Astrocyte (in vitro differentiated cells and primary cell): Measurements from ENCODE around the gene MGAT5. TPM values are rescaled to one million over a fixed set of nuclear protein-coding genes. Genes with fewer than 3 reads are reported as not detected.

Experiments
- DNase-seq: peaks from one replicate; pipeline ENCODE4 v3.0.0-alpha.2; 2010; ENCODE audit warnings: low read depth
- FAIRE-seq: peaks from 2 replicates; lab custom pipeline; 2011; peaks lifted over from hg19 to GRCh38; lab: Jason Lieb, UNC
- H2AFZ ChIP-seq: 2 replicates; pipeline ENCODE4 v1.6.0; 2012; ENCODE audit warnings: low read depth, low read length, inconsistent platforms
- H3K27ac ChIP-seq: 2 replicates; pipeline ENCODE4 v1.5.1; 2011; ENCODE audit warnings: low read depth, low read length, inconsistent platforms
- H3K27me3 ChIP-seq: 2 replicates; pipeline ENCODE4 v1.6.0; 2011; ENCODE audit warnings: low read length, inconsistent platforms; ENCODE audit not compliant: insufficient read depth
- H3K36me3 ChIP-seq: 2 replicates; pipeline ENCODE4 v1.5.1; 2011; ENCODE audit warnings: low read length, inconsistent platforms; ENCODE audit not compliant: insufficient read depth
- H3K4me1 ChIP-seq: 2 replicates; pipeline ENCODE4 v1.5.1; 2011; ENCODE audit warnings: low read length, inconsistent platforms; ENCODE audit not compliant: insufficient read depth
- H3K4me2 ChIP-seq: 2 replicates; pipeline ENCODE4 v1.6.0; 2012; ENCODE audit warnings: low read length, inconsistent platforms
- H3K4me3 ChIP-seq: 2 replicates; pipeline ENCODE4 v1.5.1; 2011; ENCODE audit warnings: low read depth, mild to moderate bottlenecking, low read length, inconsistent platforms; ENCODE audit not compliant: insufficient read depth
- H3K79me2 ChIP-seq: 2 replicates; pipeline ENCODE4 v1.6.0; 2012; ENCODE audit warnings: mild to moderate bottlenecking, low read length, inconsistent platforms; ENCODE audit not compliant: insufficient read depth
- H3K9ac ChIP-seq: 2 replicates; pipeline ENCODE4 v1.6.0; 2012; ENCODE audit warnings: mild to moderate bottlenecking, low read length, inconsistent platforms
- H3K9me3 ChIP-seq: 2 replicates; pipeline ENCODE4 v1.5.1; 2012; ENCODE audit warnings: low read depth, mild to moderate bottlenecking, low read length, inconsistent platforms; ENCODE audit not compliant: insufficient read depth
- H4K20me1 ChIP-seq: 2 replicates; pipeline ENCODE4 v1.6.0; 2012; ENCODE audit warnings: low read length, inconsistent platforms; ENCODE audit not compliant: insufficient read depth
- H3K27ac Mint-ChIP-seq: one replicate; pipeline ENCODE4 v1.8.0; 2021; ENCODE audit warnings: mild to moderate bottlenecking, mixed read lengths; ENCODE audit not compliant: unreplicated experiment
- H3K27me3 Mint-ChIP-seq: one replicate; pipeline ENCODE4 v1.8.0; 2021; ENCODE audit warnings: low read depth, mixed read lengths; ENCODE audit not compliant: unreplicated experiment
- H3K36me3 Mint-ChIP-seq: one replicate; pipeline ENCODE4 v1.8.0; 2021; ENCODE audit warnings: low read depth, mixed read lengths; ENCODE audit not compliant: unreplicated experiment
- H3K4me1 Mint-ChIP-seq: one replicate; pipeline ENCODE4 v1.8.0; 2021; ENCODE audit warnings: low read depth, mixed read lengths; ENCODE audit not compliant: unreplicated experiment
- H3K4me3 Mint-ChIP-seq: one replicate; pipeline ENCODE4 v1.8.0; 2021; ENCODE audit warnings: mild to moderate bottlenecking, moderate library complexity, mixed read lengths; ENCODE audit not compliant: unreplicated experiment
- H3K9me3 Mint-ChIP-seq: one replicate; pipeline ENCODE4 v1.8.0; 2021; ENCODE audit warnings: mild to moderate bottlenecking, mixed read lengths; ENCODE audit not compliant: unreplicated experiment
- EZH2 ChIP-seq: IDR thresholded peaks from 2 replicates; pipeline ENCODE4 v1.6.1; 2012; ENCODE audit warnings: mild to moderate bottlenecking, low read length, inconsistent platforms; ENCODE audit not compliant: insufficient read depth
- total RNA-seq: library from RNA; stranded (reverse); gene quantifications from 2 replicates; pipeline ENCODE4 v1.2.1, GENCODE V29; 2021
- TF ChIP-seq, protein P1 (sequence below): IDR thresholded peaks from 2 replicates; pipeline ENCODE4 v1.5.1; 2011; ENCODE audit warnings: low read depth, mild to moderate bottlenecking, inconsistent platforms, low read length, moderate library complexity; ENCODE audit not compliant: insufficient read depth

The MGAT5 gene
- total RNA-seq, 1 donor from 2014 or later, result 80.2 TPM

DNA sequence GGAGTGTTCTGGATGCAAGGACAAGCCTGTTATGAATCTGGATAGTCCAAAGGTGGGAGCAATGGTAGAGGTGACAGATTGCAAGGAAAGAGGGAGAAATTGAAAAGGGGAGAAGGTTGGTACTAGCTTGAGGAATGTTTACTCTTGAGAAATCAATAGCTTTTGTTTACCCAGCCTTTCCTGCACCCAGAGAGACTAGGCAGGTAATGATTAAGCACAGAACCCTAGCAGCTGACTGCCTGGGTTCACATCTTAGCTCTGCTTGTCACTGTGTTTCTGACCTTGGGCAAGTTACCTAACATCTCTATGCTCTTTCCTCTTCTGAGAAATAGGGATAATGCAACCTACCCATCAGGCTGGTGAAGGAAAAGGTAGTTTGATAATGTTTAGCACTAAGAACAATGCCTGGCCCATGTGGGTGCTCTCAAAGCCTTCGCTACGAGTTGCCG is 178.6 kb downstream of the MGAT5 start:
- no peak overlapping the region for H2AFZ ChIP-seq
- H3K27ac ChIP-seq, result no peak overlapping the region
- Mint-ChIP-seq H3K36me3 (peaks cover 25% of the 10 kb centered on the region), H3K9me3 (peaks cover 2% of the 10 kb centered on the region), H3K27me3 (no peaks in the 10 kb centered on the region), H3K4me3 (no peak overlapping the region), H3K27ac (no peak overlapping the region), H3K4me1 (peaks cover 26% of the 10 kb centered on the region)
- no peak overlapping the region for H3K9ac ChIP-seq
- H3K36me3 ChIP-seq, result no peaks in the 10 kb centered on the region
- no peaks in the 10 kb centered on the region for H3K79me2 ChIP-seq
- H3K27me3 ChIP-seq, result no peaks in the 10 kb centered on the region
- FAIRE-seq, result no peak
- peaks cover 12% of the 10 kb centered on the region for H3K4me1 ChIP-seq
- no peak overlapping the region for H3K4me3 ChIP-seq
- DNase-seq, result no peak
- H4K20me1 ChIP-seq, result no peaks in the 10 kb centered on the region
- no peak for TF ChIP-seq EZH2
- TF ChIP-seq, protein P1, sequence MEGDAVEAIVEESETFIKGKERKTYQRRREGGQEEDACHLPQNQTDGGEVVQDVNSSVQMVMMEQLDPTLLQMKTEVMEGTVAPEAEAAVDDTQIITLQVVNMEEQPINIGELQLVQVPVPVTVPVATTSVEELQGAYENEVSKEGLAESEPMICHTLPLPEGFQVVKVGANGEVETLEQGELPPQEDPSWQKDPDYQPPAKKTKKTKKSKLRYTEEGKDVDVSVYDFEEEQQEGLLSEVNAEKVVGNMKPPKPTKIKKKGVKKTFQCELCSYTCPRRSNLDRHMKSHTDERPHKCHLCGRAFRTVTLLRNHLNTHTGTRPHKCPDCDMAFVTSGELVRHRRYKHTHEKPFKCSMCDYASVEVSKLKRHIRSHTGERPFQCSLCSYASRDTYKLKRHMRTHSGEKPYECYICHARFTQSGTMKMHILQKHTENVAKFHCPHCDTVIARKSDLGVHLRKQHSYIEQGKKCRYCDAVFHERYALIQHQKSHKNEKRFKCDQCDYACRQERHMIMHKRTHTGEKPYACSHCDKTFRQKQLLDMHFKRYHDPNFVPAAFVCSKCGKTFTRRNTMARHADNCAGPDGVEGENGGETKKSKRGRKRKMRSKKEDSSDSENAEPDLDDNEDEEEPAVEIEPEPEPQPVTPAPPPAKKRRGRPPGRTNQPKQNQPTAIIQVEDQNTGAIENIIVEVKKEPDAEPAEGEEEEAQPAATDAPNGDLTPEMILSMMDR, result no peak
- H3K4me2 ChIP-seq, result peak overlapping the region; percentile 41
- no peaks in the 10 kb centered on the region for H3K9me3 ChIP-seq

DNA sequence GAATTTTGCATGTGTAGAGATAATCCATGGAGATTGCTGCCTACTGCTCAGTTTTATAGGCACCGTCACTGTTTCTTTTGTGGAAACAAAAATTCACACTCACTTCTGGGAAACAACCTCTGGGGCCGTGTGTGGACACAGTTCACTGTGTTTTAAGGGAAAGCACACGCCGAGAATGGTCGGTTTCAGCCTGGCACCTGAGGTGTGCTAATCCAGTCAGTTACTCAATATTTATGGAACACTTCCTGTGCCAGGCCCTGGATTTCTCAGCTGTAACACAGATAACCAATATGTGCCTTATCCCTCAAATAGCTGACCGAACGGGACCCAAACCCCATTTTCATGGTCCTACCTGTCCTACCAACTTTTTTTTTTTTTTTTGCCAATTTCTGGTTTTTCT is 179.6 kb downstream of the MGAT5 start:
- Mint-ChIP-seq H3K4me3 (no peak overlapping the region), H3K27me3 (no peaks in the 10 kb centered on the region), H3K4me1 (peaks cover 26% of the 10 kb centered on the region), H3K36me3 (peaks cover 24% of the 10 kb centered on the region), H3K27ac (no peak overlapping the region), H3K9me3 (peaks cover 2% of the 10 kb centered on the region)
- H3K27ac ChIP-seq, result no peak overlapping the region
- no peak overlapping the region for H3K4me3 ChIP-seq
- peaks cover 12% of the 10 kb centered on the region for H3K4me1 ChIP-seq
- DNase-seq, result no peak
- no peaks in the 10 kb centered on the region for H3K27me3 ChIP-seq
- H3K36me3 ChIP-seq, result no peaks in the 10 kb centered on the region
- no peaks in the 10 kb centered on the region for H4K20me1 ChIP-seq
- H3K4me2 ChIP-seq, result no peak overlapping the region
- H2AFZ ChIP-seq, result no peak overlapping the region
- no peak for FAIRE-seq
- no peaks in the 10 kb centered on the region for H3K79me2 ChIP-seq
- TF ChIP-seq, protein P1, result no peak
- TF ChIP-seq EZH2, result no peak
- H3K9me3 ChIP-seq, result no peaks in the 10 kb centered on the region
- no peak overlapping the region for H3K9ac ChIP-seq

DNA sequence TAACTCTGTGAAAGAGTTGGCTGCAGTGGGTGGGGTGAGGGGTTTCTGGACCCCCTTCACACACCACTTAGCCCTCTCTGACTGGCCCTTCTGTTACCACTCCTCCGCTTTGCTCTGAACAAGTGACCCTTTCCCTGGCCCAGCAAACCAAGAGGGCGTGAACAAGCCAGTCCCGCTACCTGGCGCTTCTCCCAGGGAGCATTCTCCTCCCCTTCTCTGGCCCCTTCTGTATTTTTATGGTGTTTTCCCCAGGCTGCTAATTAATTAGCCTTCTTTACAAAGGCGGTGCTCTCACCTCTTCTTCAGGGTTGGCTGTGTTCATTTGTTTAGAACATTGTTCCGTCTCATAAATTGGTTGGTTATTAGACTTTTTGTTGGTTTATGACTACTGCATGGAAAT is 180.1 kb downstream of the MGAT5 start:
- Histone ChIP-seq H3K36me3 (no peaks in the 10 kb centered on the region), H3K27ac (no peak overlapping the region), H3K4me2 (no peak overlapping the region), H3K79me2 (no peaks in the 10 kb centered on the region), H3K9me3 (no peaks in the 10 kb centered on the region), H2AFZ (no peak overlapping the region), H3K4me1 (peaks cover 12% of the 10 kb centered on the region), H4K20me1 (no peaks in the 10 kb centered on the region), H3K27me3 (no peaks in the 10 kb centered on the region), H3K4me3 (no peak overlapping the region), H3K9ac (no peak overlapping the region)
- H3K9me3 Mint-ChIP-seq, result peaks cover 2% of the 10 kb centered on the region
- no peaks in the 10 kb centered on the region for H3K27me3 Mint-ChIP-seq
- FAIRE-seq, result no peak
- no peak for TF ChIP-seq EZH2
- TF ChIP-seq, protein P1, result no peak
- H3K4me1 Mint-ChIP-seq, result peaks cover 26% of the 10 kb centered on the region
- no peak overlapping the region for H3K4me3 Mint-ChIP-seq
- no peak for DNase-seq
- no peak overlapping the region for H3K27ac Mint-ChIP-seq
- peaks cover 24% of the 10 kb centered on the region for H3K36me3 Mint-ChIP-seq
